C4-2B (cell line): ENCODE data around the gene PDK2.

Experiments used
- CTCF ChIP-seq: fragments of 450-650 bp; conservative IDR thresholded peaks from 2 replicates; pipeline ENCODE4 v1.5.1; 2017; ENCODE audit warnings: mild to moderate bottlenecking
- ZFX ChIP-seq: fragments of 450-650 bp; IDR thresholded peaks from 2 replicates; pipeline ENCODE4 v1.6.1; 2017

DNA sequence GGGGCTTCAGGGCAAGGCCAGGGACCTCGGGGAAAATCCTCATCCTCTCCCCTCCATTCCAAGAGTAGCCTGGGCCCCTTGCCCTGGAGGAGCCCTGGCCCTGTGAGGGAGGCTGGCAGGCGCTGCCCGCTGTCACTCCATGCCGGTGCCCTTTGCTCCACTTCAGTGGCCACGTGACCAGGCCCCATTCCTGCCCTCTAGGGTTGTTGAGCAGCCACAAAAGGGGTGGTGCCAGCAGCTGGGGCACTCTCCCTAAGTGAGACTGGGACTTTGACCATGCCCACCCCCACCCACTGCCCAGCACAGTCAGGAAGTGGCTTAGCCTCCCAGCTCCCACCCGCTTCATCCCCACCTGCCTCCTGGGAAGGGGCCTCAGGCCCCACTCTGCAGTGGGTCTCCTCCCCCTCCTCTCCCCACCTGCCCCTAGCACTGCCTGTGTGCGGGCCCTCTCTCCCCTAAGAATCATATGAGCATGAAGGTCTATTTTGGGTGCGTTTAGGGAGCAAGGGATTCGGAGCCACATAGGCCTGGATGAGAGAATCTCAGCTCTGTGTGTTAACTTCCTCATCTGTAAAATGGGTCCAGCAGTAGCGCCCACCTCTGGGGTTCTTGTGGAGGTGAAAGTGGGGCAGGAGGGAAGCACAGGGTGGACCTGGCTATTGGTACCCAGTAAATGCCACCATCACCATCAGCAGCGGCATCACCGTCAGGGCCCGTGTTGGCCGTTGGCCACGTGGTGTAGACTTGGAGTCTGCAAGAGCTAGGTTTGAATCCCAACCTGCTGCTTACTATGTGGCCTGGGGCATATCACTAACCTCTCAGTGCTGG lies 7.2 kb downstream of the PDK2 start:
- TF ChIP-seq CTCF = no peak
- TF ChIP-seq ZFX = no peak
